ENCODE results near the gene ITPR1. TPM values are rescaled to one million over a fixed set of nuclear protein-coding genes. Genes with fewer than 3 reads are reported as not detected.

The ITPR1 gene
- total RNA-seq, 1 experiment from 2014 or later: 11.3 TPM

GRCh38 chr3:4525560-4526223, 32.5 kb downstream of the ITPR1 start:
- Histone ChIP-seq H4K20me1 (ENCODE audit: insufficient read depth) (no peaks in the 10 kb centered on the region), H3K36me3 (ENCODE audit: low read depth) (no peaks in the 10 kb centered on the region), H2AFZ (no peak overlapping the region), H3K27me3 (ENCODE audit: insufficient read depth, low read depth) (no peaks in the 10 kb centered on the region), H3K4me1 (replicated peaks; ENCODE audit: insufficient read depth) (no peaks in the 10 kb centered on the region), H3K4me3 (no peak overlapping the region), H3K27ac (no peak overlapping the region), H3K9me3 (ENCODE audit: insufficient read depth, low read depth) (no peaks in the 10 kb centered on the region), H3K4me2 (no peak overlapping the region), H3F3A (ENCODE audit: insufficient read depth, low read depth) (no peaks in the 10 kb centered on the region; the same call in 1 of the 2 replicates), H3K79me2 (ENCODE audit: low read depth) (no peaks in the 10 kb centered on the region), H3K9me2 (ENCODE audit: insufficient read depth) (no peaks in the 10 kb centered on the region)
- CTCF ChIA-PET: no interaction called here
- no TSS peak for BruUV-seq (replicated peaks)
- intact Hi-C loops (cut with micrococcal nuclease; ENCODE audit: unreplicated experiment): loop anchor here (2.0 kb wide), 1 partner anchor 33 kb away; the partner anchor contains the start of gene ITPR1
- POLR2A ChIA-PET (ENCODE audit: unreplicated experiment): no interaction called here
- no peak for DNase-seq
- TF ChIP-seq CTCF (conservative IDR thresholded peaks at IDR 0.05) (no peak), EZH2 (IDR thresholded peaks at IDR 0.05; ENCODE audit: low read depth) (no peak)

GRCh38 chr3:4528320-4528719, 35.2 kb downstream of the ITPR1 start:
- 0 out of 2 replicates have a peak, but pooled peaks cover 2% of the 10 kb centered on the region for H3K4me1 ChIP-seq (replicated peaks; ENCODE audit: insufficient read depth)
- ChIA-PET CTCF (no interaction called here), POLR2A (ENCODE audit: unreplicated experiment) (no interaction called here)
- H3K36me3 ChIP-seq (ENCODE audit: low read depth): no peaks in the 10 kb centered on the region
- H3K9me2 ChIP-seq (ENCODE audit: insufficient read depth): no peaks in the 10 kb centered on the region
- no peak overlapping the region for H3K27ac ChIP-seq
- no peaks in the 10 kb centered on the region for H3K27me3 ChIP-seq (ENCODE audit: insufficient read depth, low read depth)
- H3F3A ChIP-seq (ENCODE audit: insufficient read depth, low read depth): no peaks in the 10 kb centered on the region; the same call in 1 of the 2 replicates
- no peak overlapping the region for H2AFZ ChIP-seq
- no peaks in the 10 kb centered on the region for H3K9me3 ChIP-seq (ENCODE audit: insufficient read depth, low read depth)
- no peaks in the 10 kb centered on the region for H3K79me2 ChIP-seq (ENCODE audit: low read depth)
- no peak overlapping the region for H3K4me3 ChIP-seq
- no peaks in the 10 kb centered on the region for H4K20me1 ChIP-seq (ENCODE audit: insufficient read depth)
- intact Hi-C loops (cut with micrococcal nuclease; ENCODE audit: unreplicated experiment): no loop called here
- no TSS peak for BruUV-seq (replicated peaks)
- TF ChIP-seq EZH2 (IDR thresholded peaks at IDR 0.05; ENCODE audit: low read depth): no peak
- TF ChIP-seq CTCF (conservative IDR thresholded peaks at IDR 0.05): no peak
- DNase-seq: no peak
- H3K4me2 ChIP-seq: no peak overlapping the region

GRCh38 chr3:4528819-4529600, 35.9 kb downstream of the ITPR1 start:
- no peaks in the 10 kb centered on the region for H3K27me3 ChIP-seq (ENCODE audit: insufficient read depth, low read depth)
- no peaks in the 10 kb centered on the region for H3K9me2 ChIP-seq (ENCODE audit: insufficient read depth)
- no TSS peak for BruUV-seq (replicated peaks)
- ChIA-PET CTCF (no interaction called here), POLR2A (ENCODE audit: unreplicated experiment) (no interaction called here)
- no peak overlapping the region for H3K27ac ChIP-seq
- 0 out of 2 replicates have a peak, but pooled peaks cover 6% of the 10 kb centered on the region for H3K4me1 ChIP-seq (replicated peaks; ENCODE audit: insufficient read depth)
- no peak for DNase-seq
- no peak overlapping the region for H3K4me3 ChIP-seq
- no peak overlapping the region for H2AFZ ChIP-seq
- H3K36me3 ChIP-seq (ENCODE audit: low read depth): no peaks in the 10 kb centered on the region
- TF ChIP-seq EZH2 (IDR thresholded peaks at IDR 0.05; ENCODE audit: low read depth): no peak
- TF ChIP-seq CTCF (conservative IDR thresholded peaks at IDR 0.05): no peak
- intact Hi-C loops (cut with micrococcal nuclease; ENCODE audit: unreplicated experiment): no loop called here
- H3K4me2 ChIP-seq: no peak overlapping the region
- H3K9me3 ChIP-seq (ENCODE audit: insufficient read depth, low read depth): no peaks in the 10 kb centered on the region
- no peaks in the 10 kb centered on the region for H4K20me1 ChIP-seq (ENCODE audit: insufficient read depth)
- H3F3A ChIP-seq (ENCODE audit: insufficient read depth, low read depth): no peaks in the 10 kb centered on the region; the same call in 1 of the 2 replicates
- H3K79me2 ChIP-seq (ENCODE audit: low read depth): no peaks in the 10 kb centered on the region

Data from PC-9 (cell line).